Osteocyte (in vitro differentiated cells): Measurements from ENCODE around the gene ZNF506. TPM values are rescaled to one million over a fixed set of nuclear protein-coding genes. Genes with fewer than 3 reads are reported as not detected.
"Not testable (repeated sequence)": the region's sequence is repeated elsewhere in the genome, so short reads cannot be mapped to it uniquely, and the experiment has no call there.

Experiments
- DNase-seq: peaks from one replicate; pipeline ENCODE4 v3.0.0; 2021; ENCODE audit warnings: mixed read lengths; ENCODE audit not compliant: unreplicated experiment; ENCODE audit errors: extremely low spot score
- H3K27ac Mint-ChIP-seq: one replicate; pipeline ENCODE4 v1.8.0; 2021; ENCODE audit warnings: mild to moderate bottlenecking, mixed read lengths; ENCODE audit not compliant: unreplicated experiment
- H3K27me3 Mint-ChIP-seq: one replicate; pipeline ENCODE4 v1.8.0; 2021; ENCODE audit warnings: mixed read lengths; ENCODE audit not compliant: unreplicated experiment
- H3K36me3 Mint-ChIP-seq: one replicate; pipeline ENCODE4 v1.8.0; 2021; ENCODE audit warnings: mixed read lengths; ENCODE audit not compliant: unreplicated experiment
- H3K4me1 Mint-ChIP-seq: one replicate; pipeline ENCODE4 v1.8.0; 2021; ENCODE audit warnings: mixed read lengths; ENCODE audit not compliant: unreplicated experiment
- H3K4me3 Mint-ChIP-seq: one replicate; pipeline ENCODE4 v1.8.0; 2021; ENCODE audit warnings: mild to moderate bottlenecking, moderate library complexity, mixed read lengths; ENCODE audit not compliant: unreplicated experiment
- H3K9me3 Mint-ChIP-seq: one replicate; pipeline ENCODE4 v1.8.0; 2021; ENCODE audit warnings: mixed read lengths; ENCODE audit not compliant: unreplicated experiment
- total RNA-seq: library from RNA; stranded (reverse); gene quantifications from 2 replicates; pipeline ENCODE4 v1.2.1, GENCODE V29; 2021
- TF ChIP-seq, protein P1 (sequence below): fragments of 200-600 bp; sonication (generic); IDR thresholded peaks from 2 replicates; pipeline ENCODE4 v1.5.0; 2021; ENCODE audit warnings: antibody characterized with exemption, mild to moderate bottlenecking, moderate library complexity

Gene ZNF506
- total RNA-seq, 1 donor from 2014 or later: 10.5 TPM

DNA sequence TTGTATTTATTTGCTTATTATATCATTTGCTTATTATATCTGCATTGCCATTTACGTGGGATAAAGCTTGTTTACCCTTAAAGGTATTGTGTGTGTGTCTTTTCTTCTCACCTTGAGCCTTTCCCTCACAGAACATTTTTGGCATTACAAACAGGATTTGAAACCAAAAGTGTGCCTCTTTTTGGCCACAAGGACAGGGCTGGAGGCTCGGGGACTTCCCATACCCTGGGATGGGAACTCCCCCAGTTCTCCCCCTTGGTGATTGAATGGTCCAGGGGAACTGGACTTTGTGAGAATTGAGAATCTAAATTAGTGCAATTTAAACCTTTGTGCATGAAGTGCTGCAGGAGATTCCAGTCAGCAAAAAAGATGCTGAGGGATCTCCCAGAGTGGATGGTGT, 2.4 kb upstream of the ZNF506 start:
- Mint-ChIP-seq H3K9me3 (peaks cover 44% of the 10 kb centered on the region), H3K4me3 (no peak overlapping the region)

DNA sequence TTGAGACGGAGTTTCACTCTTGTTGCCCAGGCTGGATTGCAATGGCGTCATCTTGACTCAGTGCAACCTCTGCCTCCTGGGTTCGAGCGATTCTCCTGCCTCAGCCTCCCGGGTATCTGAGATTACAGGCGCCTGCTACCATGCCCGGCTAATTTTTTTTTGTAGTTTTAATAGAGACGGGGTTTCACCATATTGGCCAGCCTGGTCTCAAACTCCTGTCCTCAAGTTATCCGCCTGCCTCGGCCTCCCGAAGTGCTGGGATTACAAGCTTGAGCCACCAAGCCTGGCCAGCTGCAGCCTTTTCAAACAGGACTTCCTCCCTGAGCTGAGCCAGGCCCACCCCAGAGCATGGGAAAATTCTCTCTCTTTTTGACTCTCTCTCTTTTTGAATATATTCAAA, 426 bp upstream of the ZNF506 start:
- peaks cover 29% of the 10 kb centered on the region for H3K36me3 Mint-ChIP-seq
- not testable (repeated sequence) for DNase-seq, H3K27me3 Mint-ChIP-seq, H3K4me1 Mint-ChIP-seq
- H3K4me3 Mint-ChIP-seq: peak overlapping the region; percentile 71
- peaks cover 28% of the 10 kb centered on the region for H3K9me3 Mint-ChIP-seq
- H3K27ac Mint-ChIP-seq: peak overlapping the region; percentile 77

More for the DNA sequence above, 2.4 kb upstream of the ZNF506 start:
- Mint-ChIP-seq H3K27ac (no peak overlapping the region), H3K36me3 (peaks cover 14% of the 10 kb centered on the region), H3K4me1 (peaks cover 3% of the 10 kb centered on the region), H3K27me3 (no peaks in the 10 kb centered on the region)
- TF ChIP-seq, protein P1, sequence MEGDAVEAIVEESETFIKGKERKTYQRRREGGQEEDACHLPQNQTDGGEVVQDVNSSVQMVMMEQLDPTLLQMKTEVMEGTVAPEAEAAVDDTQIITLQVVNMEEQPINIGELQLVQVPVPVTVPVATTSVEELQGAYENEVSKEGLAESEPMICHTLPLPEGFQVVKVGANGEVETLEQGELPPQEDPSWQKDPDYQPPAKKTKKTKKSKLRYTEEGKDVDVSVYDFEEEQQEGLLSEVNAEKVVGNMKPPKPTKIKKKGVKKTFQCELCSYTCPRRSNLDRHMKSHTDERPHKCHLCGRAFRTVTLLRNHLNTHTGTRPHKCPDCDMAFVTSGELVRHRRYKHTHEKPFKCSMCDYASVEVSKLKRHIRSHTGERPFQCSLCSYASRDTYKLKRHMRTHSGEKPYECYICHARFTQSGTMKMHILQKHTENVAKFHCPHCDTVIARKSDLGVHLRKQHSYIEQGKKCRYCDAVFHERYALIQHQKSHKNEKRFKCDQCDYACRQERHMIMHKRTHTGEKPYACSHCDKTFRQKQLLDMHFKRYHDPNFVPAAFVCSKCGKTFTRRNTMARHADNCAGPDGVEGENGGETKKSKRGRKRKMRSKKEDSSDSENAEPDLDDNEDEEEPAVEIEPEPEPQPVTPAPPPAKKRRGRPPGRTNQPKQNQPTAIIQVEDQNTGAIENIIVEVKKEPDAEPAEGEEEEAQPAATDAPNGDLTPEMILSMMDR: no peak
- no peak for DNase-seq

DNA sequence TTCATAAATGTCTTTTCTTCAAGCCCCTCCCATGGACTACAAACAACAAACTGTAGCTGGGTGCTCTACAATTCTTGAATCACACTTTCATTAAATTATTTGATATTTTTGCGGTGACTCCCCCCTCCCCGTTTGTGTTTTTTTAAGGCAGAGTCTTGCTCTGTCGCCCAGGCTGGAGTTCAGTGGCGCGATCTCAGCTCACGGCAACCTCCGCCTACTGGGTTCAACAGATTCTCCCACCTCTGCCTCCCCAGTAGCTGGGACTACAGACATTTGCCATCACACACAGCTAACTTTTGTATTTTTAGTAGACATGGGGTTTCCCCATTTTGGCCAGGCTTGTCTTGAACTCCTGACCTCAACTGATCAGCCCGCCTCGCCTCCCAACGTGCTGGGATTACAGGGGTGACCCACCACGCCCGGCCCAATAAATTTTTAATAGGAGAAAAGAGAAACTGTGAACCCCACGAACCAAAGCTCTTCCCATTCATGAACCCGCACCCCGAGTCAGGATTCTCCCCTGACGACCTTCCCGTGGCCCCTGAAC, 703 bp downstream of the ZNF506 start:
- no peaks in the 10 kb centered on the region for H3K27me3 Mint-ChIP-seq
- peak overlapping the region; percentile 90 for H3K4me3 Mint-ChIP-seq
- peaks cover 18% of the 10 kb centered on the region for H3K9me3 Mint-ChIP-seq
- H3K4me1 Mint-ChIP-seq: peaks cover 3% of the 10 kb centered on the region
- peaks cover 31% of the 10 kb centered on the region for H3K36me3 Mint-ChIP-seq
- TF ChIP-seq, protein P1: no peak
- peak overlapping the region; percentile 98 for H3K27ac Mint-ChIP-seq
- DNase-seq: no peak

DNA sequence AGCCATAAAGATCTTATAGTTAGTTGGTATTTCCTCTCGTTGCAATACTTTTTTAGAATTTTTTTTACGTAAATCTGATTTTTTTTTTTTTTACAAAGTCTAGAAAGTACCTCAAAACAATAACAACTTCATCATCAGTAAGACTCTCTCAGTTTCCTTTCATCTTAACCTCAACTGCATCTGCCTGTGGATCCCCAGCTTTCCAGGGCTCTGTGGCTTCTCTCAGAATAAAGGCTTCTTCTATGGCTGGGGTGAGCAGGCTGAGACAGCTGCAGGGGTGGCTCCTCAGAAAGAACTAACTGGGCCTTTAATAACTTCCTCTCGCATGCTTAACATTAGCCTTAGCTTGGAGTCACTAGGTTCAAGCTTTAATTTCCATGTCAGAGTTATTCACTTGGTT, 4.2 kb downstream of the ZNF506 start:
- Mint-ChIP-seq H3K9me3 (peaks cover 17% of the 10 kb centered on the region), H3K4me3 (no peak overlapping the region), H3K27ac (no peak overlapping the region)

DNA sequence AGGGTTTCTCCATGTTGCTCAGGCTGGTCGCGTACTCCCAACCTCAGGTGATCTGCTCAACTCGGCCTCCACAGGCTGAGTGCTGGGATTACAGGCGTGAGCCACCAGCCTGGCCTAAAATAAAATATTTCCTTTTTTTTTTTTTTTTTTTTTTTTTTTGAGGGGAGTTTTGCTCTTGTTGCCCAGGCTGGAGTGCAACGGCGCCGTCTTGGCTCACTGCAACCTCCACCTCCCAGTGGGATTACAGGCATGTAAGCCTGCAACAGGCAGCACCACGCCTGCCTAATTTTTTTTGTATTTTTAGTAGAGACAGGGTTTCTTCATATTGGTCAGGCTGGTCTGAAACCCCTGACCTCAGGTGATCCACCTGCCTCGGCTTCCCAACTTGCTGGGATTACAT, 4.9 kb downstream of the ZNF506 start:
- H3K4me3 Mint-ChIP-seq: no peak overlapping the region
- no peaks in the 10 kb centered on the region for H3K27me3 Mint-ChIP-seq
- no peak for DNase-seq
- peaks cover 17% of the 10 kb centered on the region for H3K9me3 Mint-ChIP-seq
- TF ChIP-seq, protein P1: no peak
- H3K36me3 Mint-ChIP-seq: peaks cover 49% of the 10 kb centered on the region
- H3K4me1 Mint-ChIP-seq: peaks cover 2% of the 10 kb centered on the region
- H3K27ac Mint-ChIP-seq: no peak overlapping the region

More for the DNA sequence above, 4.2 kb downstream of the ZNF506 start:
- DNase-seq: no peak
- Mint-ChIP-seq H3K36me3 (peaks cover 44% of the 10 kb centered on the region), H3K4me1 (peaks cover 3% of the 10 kb centered on the region), H3K27me3 (no peaks in the 10 kb centered on the region)
- TF ChIP-seq, protein P1: no peak

DNA sequence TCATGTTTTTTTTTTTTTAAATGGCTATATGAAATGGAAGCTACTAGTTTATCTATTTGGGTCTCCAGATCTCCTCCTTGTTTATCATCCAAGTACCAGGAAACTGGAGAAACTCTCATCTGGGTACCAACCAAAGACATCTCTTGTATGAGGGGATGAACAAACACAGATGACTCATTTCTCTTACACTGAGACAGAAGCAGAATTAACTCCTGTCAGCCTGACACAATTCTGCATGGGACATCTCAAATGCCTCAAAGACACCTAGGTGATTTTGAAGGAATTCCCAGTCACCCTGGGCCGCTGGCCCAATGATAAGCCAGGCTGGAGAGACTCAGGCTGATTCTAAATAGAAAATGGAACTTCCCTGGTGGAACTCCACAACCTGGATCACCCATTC, 9.6 kb downstream of the ZNF506 start:
- not testable (repeated sequence) for H3K27me3 Mint-ChIP-seq, DNase-seq, H3K27ac Mint-ChIP-seq, H3K4me1 Mint-ChIP-seq, H3K4me3 Mint-ChIP-seq
- Mint-ChIP-seq H3K9me3 (peaks cover 24% of the 10 kb centered on the region), H3K36me3 (peaks cover 38% of the 10 kb centered on the region)
